HG02798 (cell line): Measurements from ENCODE around the gene ENPEP.
A peak's percentile ranks its signal among the peaks of the same experiment; 100 is the strongest.

Source experiments
- ATAC-seq: cut with Tn5 transposase; IDR thresholded peaks from one replicate; pipeline ENCODE4 v1.9.1; 2021; ENCODE audit warnings: mild to moderate bottlenecking; ENCODE audit not compliant: unreplicated experiment, poor library complexity

ENPEP gene

GRCh38 chr4:110589297-110589696 is 113.3 kb downstream of the ENPEP start:
- no peak for ATAC-seq

GRCh38 chr4:110595583-110595982 is 119.6 kb downstream of the ENPEP start:
- no peak for ATAC-seq

GRCh38 chr4:110596431-110596830 is 120.5 kb downstream of the ENPEP start:
- no peak for ATAC-seq

GRCh38 chr4:110597582-110597981 is 121.6 kb downstream of the ENPEP start:
- ATAC-seq, result no peak

- ATAC-seq, result no peak
These were observed 126.1 kb downstream of the ENPEP start for GRCh38 chr4:110602061-110602460.

- no peak for ATAC-seq
These were observed 129.1 kb downstream of the ENPEP start for GRCh38 chr4:110605077-110605476.

- ATAC-seq, result no peak
These were observed 133.2 kb downstream of the ENPEP start for GRCh38 chr4:110609044-110609750.

- no peak for ATAC-seq
These were observed 134.6 kb downstream of the ENPEP start for GRCh38 chr4:110610620-110610939.

- peak; percentile 72 for ATAC-seq
These were observed 135.2 kb downstream of the ENPEP start for GRCh38 chr4:110610940-110611831.

GRCh38 chr4:110611968-110612447 is 136.1 kb downstream of the ENPEP start:
- no peak for ATAC-seq

- no peak for ATAC-seq
These were observed 136.8 kb downstream of the ENPEP start for GRCh38 chr4:110612631-110613269.

GRCh38 chr4:110613745-110614144 is 137.8 kb downstream of the ENPEP start:
- ATAC-seq, result no peak

GRCh38 chr4:110614173-110614963 is 138.4 kb downstream of the ENPEP start:
- no peak for ATAC-seq
